HL-60 (cell line): ENCODE results near the gene RAB5B.

Source experiments
- DNase-seq, 2 experiments: peaks; one replicate each; pipeline ENCODE4 v3.0.0-alpha.2; 2010 to 2020; ENCODE audit warnings: low read depth in 1 of 2, low spot score in 1 of 2
- H3K27ac ChIP-seq: fragments of 250-450 bp; sonication (Bioruptor Pico); replicated peaks from 2 replicates; pipeline ENCODE4 v1.5.1; 2020; ENCODE audit warnings: mild to moderate bottlenecking, moderate library complexity
- H3K27me3 ChIP-seq: fragments of 250-450 bp; sonication (Bioruptor Pico); 2 replicates; pipeline ENCODE4 v1.5.1; 2021; ENCODE audit warnings: mild to moderate bottlenecking, moderate library complexity; ENCODE audit not compliant: insufficient read depth, poor library complexity, severe bottlenecking
- H3K4me3 ChIP-seq: replicated peaks from 2 replicates; pipeline ENCODE4 v1.5.1; 2011; ENCODE audit warnings: mild to moderate bottlenecking, control low read depth, low read length; ENCODE audit not compliant: insufficient read depth
- GABPA ChIP-seq: IDR thresholded peaks from 2 replicates; pipeline ENCODE4 v1.6.1; 2012; ENCODE audit warnings: low read depth
- POLR2AphosphoS5 ChIP-seq: IDR thresholded peaks from 2 replicates; pipeline ENCODE4 v1.6.1; 2012; ENCODE audit warnings: low read depth
- SPI1 ChIP-seq: IDR thresholded peaks from 2 replicates; pipeline ENCODE4 v1.6.1; 2012; ENCODE audit warnings: low read depth, mild to moderate bottlenecking, borderline replicate concordance
- TF ChIP-seq, protein P1 (sequence below): IDR thresholded peaks from 2 replicates; pipeline ENCODE4 v1.6.1; 2012; ENCODE audit warnings: low read depth; ENCODE audit not compliant: insufficient replicate concordance
- TF ChIP-seq, protein P2 (sequence below): IDR thresholded peaks from one replicate; pipeline ENCODE4 v1.5.1; 2011; ENCODE audit warnings: low read length, control low read depth, inconsistent platforms; ENCODE audit not compliant: insufficient read depth

The RAB5B gene

DNA sequence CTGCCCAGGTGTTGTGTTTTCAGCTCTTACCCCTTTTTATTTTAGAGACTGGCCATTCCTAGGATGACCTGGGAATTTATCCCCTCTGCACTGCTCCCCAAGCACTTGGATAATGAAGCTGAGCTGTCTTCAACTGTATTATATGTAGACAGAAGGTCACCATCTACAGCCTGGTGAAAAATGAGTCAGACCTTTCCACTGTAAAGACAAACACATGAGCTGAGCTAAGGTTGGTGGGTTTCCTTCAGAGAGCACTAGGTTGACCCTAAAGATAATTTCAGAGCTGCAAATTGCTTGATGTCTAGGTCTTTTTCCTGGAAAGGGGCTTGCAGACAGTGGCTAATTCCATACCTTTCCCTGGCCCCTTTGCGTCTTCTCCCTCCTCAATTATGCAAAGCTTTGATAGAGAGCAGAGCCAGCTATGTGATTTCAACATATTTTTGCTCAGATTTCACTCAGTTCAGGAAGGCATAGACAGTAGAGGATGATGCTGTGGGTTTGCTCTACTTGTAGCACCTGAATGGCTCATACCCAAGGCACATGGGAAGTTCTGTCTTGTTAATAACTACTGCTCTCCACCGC is 37.7 kb downstream of the RAB5B start:
- DNase-seq: no peak
- Histone ChIP-seq H3K4me3 (no peak overlapping the region), H3K27me3 (no peaks in the 10 kb centered on the region), H3K27ac (no peak overlapping the region)
- no peak for TF ChIP-seq POLR2AphosphoS5
- TF ChIP-seq, protein P1, sequence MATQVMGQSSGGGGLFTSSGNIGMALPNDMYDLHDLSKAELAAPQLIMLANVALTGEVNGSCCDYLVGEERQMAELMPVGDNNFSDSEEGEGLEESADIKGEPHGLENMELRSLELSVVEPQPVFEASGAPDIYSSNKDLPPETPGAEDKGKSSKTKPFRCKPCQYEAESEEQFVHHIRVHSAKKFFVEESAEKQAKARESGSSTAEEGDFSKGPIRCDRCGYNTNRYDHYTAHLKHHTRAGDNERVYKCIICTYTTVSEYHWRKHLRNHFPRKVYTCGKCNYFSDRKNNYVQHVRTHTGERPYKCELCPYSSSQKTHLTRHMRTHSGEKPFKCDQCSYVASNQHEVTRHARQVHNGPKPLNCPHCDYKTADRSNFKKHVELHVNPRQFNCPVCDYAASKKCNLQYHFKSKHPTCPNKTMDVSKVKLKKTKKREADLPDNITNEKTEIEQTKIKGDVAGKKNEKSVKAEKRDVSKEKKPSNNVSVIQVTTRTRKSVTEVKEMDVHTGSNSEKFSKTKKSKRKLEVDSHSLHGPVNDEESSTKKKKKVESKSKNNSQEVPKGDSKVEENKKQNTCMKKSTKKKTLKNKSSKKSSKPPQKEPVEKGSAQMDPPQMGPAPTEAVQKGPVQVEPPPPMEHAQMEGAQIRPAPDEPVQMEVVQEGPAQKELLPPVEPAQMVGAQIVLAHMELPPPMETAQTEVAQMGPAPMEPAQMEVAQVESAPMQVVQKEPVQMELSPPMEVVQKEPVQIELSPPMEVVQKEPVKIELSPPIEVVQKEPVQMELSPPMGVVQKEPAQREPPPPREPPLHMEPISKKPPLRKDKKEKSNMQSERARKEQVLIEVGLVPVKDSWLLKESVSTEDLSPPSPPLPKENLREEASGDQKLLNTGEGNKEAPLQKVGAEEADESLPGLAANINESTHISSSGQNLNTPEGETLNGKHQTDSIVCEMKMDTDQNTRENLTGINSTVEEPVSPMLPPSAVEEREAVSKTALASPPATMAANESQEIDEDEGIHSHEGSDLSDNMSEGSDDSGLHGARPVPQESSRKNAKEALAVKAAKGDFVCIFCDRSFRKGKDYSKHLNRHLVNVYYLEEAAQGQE: no peak
- no peak for TF ChIP-seq GABPA
- TF ChIP-seq, protein P2, sequence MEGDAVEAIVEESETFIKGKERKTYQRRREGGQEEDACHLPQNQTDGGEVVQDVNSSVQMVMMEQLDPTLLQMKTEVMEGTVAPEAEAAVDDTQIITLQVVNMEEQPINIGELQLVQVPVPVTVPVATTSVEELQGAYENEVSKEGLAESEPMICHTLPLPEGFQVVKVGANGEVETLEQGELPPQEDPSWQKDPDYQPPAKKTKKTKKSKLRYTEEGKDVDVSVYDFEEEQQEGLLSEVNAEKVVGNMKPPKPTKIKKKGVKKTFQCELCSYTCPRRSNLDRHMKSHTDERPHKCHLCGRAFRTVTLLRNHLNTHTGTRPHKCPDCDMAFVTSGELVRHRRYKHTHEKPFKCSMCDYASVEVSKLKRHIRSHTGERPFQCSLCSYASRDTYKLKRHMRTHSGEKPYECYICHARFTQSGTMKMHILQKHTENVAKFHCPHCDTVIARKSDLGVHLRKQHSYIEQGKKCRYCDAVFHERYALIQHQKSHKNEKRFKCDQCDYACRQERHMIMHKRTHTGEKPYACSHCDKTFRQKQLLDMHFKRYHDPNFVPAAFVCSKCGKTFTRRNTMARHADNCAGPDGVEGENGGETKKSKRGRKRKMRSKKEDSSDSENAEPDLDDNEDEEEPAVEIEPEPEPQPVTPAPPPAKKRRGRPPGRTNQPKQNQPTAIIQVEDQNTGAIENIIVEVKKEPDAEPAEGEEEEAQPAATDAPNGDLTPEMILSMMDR: no peak
- TF ChIP-seq SPI1: no peak

GRCh38 chr12:56013482-56013881 is 39.6 kb downstream of the RAB5B start:
- Histone ChIP-seq H3K4me3 (no peak overlapping the region), H3K27me3 (no peaks in the 10 kb centered on the region), H3K27ac (no peak overlapping the region)

GRCh38 chr12:56014205-56014604 is 40.3 kb downstream of the RAB5B start:
- Histone ChIP-seq H3K4me3 (no peak overlapping the region), H3K27me3 (no peaks in the 10 kb centered on the region), H3K27ac (no peak overlapping the region)
- TF ChIP-seq, protein P1: no peak
- TF ChIP-seq SPI1: no peak
- TF ChIP-seq, protein P2: no peak
- TF ChIP-seq GABPA: no peak
- no peak for TF ChIP-seq POLR2AphosphoS5
- DNase-seq: no peak

More at GRCh38 chr12:56013482-56013881, 39.6 kb downstream of the RAB5B start:
- TF ChIP-seq GABPA: no peak
- TF ChIP-seq SPI1: no peak
- TF ChIP-seq, protein P2: no peak
- TF ChIP-seq, protein P1: no peak
- DNase-seq: peak in 1 of 2 experiments; percentile 17
